ENCODE measurements around the gene PLK3. TPM values are rescaled to one million over a fixed set of nuclear protein-coding genes. Genes with fewer than 3 reads are reported as not detected.
A peak's percentile ranks its signal among the peaks of the same experiment; 100 is the strongest.
"Not testable (repeated sequence)": the region's sequence is repeated elsewhere in the genome, so short reads cannot be mapped to it uniquely, and the experiment has no call there.

PLK3 gene
- 7.5 TPM for total RNA-seq
- long read RNA-seq, partial matches to known transcripts = 2 of 8 reads
- long read RNA-seq, other reads (novel, unspliced or antisense) = 5 of 8 reads

DNA sequence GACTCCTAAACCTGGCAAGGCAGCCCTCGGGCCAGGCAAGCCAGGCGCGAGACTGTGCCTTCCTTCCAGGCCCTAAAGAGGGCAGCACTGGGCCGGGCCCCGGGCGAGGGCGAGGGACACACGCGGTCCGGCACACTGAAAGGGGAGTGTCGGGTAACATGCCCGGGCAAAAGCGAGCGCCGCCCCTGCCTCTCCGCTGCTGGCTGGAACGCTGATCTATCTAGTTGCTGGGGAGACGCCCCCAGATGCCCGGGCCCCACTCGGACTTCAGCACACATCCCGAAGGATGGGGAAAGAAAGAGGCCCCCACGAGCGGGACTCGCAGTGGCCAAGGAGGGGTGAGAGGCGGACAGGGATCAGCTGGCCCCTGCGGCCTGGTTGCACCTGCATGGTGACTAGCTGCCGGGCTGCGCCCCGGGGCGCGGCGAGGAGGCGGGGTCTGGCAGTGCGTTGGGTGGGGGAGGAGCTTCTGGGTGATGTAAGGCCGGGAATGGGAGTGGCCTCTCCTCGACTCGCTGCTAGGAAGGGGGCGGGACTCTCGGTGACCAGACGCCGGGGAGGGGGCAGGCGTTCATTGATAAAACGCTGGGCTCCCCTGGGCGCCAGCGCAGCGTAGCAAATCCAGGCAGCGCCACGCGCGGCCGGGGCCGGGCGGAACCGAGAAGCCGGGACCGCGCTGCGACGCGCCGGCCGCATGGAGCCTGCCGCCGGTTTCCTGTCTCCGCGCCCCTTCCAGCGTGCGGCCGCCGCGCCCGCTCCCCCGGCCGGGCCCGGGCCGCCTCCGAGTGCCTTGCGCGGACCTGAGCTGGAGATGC is at the start of gene PLK3:
TSS of gene PLK3 (plus strand) at position 608 of the 815 bp plus-strand sequence. CDS start at position 695, 87 bp downstream.
- ATAC-seq (peak; percentile 96), DNase-seq (peak; percentile 97)
- intact Hi-C loops (cut with micrococcal nuclease) = no loop called here

DNA sequence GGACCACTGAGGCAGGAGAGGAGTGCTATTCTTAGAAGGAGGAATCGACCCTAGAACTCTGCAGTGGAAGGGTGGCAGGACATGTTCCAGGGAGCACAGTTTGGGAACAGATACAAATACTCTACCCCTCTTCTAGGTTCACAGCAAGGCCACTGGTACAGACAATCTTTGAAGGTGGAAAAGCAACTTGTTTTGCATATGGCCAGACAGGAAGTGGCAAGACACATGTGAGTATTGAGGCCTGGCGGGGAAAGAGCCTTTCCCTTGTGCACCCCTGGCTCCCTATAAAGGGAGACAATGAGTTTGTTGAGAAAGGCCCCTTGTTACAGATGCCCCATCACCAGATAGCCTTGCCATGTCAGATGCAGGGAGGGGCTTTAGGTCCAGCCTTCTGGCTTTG is 42.8 kb upstream of the PLK3 start:
- ATAC-seq (no peak), DNase-seq (no peak)
- intact Hi-C loops (cut with micrococcal nuclease) = no loop called here

GRCh38 chr1:44759077-44759476 is 41.1 kb upstream of the PLK3 start:
- no peak for DNase-seq
- intact Hi-C loops (cut with micrococcal nuclease) = no loop called here
- no peak for ATAC-seq

GRCh38 chr1:44760876-44761275 is 39.3 kb upstream of the PLK3 start:
- ATAC-seq (peak; percentile 80), DNase-seq (no peak)
- intact Hi-C loops (cut with micrococcal nuclease) = no loop called here

GRCh38 chr1:44766421-44766820 is 33.8 kb upstream of the PLK3 start:
- intact Hi-C loops (cut with micrococcal nuclease); DNase-seq; ATAC-seq: not testable (repeated sequence)

GRCh38 chr1:44775078-44775929 is 24.9 kb upstream of the PLK3 start, which contains the start of gene RPS8:
Gene RPS8, plus strand, starts transcription at chr1:44775540. Its CDS starts 57 bp downstream, at chr1:44775597.
- intact Hi-C loops (cut with micrococcal nuclease) = no loop called here
- peak; percentile 92 for DNase-seq

DNA sequence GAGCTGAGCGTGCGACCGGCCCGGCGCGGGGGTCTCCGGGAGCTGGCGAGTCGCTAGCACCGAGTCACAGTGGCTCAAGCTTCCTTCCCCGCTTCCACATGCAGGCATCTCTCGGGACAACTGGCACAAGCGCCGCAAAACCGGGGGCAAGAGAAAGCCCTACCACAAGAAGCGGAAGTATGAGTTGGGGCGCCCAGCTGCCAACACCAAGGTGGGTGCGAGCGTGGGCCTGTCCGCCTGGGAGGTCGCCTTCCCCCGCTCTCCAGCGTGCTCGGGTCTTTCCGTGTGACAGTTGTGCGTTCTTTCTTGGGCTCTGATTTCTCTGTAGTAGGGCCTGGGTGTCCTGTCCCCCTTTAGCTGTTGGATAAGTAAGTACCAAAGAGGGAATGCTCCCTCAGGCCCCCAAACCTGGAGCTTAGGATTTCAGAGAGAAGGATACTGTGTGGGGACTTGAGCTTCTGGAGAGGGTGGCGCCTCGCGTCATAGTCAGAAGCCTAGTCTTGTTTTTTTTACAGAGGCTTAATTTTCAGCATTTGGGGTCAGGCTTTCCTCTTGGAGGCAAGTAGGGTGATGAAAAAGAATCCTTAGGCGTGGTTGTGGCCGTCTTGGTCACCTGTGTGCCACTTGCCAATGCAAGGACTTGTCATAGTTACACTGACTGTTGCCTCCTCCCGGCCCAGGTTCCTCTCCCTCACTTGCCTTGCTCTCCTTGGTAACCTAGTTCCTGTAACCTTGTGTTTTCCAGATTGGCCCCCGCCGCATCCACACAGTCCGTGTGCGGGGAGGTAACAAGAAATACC is 24.0 kb upstream of the PLK3 start:
- DNase-seq (no peak), ATAC-seq (peak; percentile 16)
- intact Hi-C loops (cut with micrococcal nuclease) = no loop called here

More at GRCh38 chr1:44775078-44775929, 24.9 kb upstream of the PLK3 start, which contains the start of gene RPS8:
- ATAC-seq = peak; percentile 94

DNA sequence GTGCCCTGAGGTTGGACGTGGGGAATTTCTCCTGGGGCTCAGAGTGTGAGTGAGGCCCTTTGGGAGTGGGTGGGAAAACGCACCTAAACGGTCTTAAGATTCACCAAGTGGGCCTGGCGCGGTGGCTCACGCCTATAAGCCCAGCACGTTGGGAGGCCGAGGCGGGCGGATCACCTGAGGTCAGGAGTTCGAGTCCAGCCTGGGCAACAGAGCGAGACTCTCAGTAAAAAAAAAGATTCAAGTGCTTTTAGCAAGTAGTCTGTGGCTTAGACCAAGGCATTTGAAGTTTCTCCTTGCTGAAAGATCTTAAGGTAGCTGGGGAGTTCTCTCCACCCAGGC is 23.5 kb upstream of the PLK3 start:
- ATAC-seq (no peak), DNase-seq (no peak)
- intact Hi-C loops (cut with micrococcal nuclease) = no loop called here

GRCh38 chr1:44777547-44777946 is 22.6 kb upstream of the PLK3 start:
- intact Hi-C loops (cut with micrococcal nuclease) = no loop called here
- DNase-seq (no peak), ATAC-seq (no peak)

DNA sequence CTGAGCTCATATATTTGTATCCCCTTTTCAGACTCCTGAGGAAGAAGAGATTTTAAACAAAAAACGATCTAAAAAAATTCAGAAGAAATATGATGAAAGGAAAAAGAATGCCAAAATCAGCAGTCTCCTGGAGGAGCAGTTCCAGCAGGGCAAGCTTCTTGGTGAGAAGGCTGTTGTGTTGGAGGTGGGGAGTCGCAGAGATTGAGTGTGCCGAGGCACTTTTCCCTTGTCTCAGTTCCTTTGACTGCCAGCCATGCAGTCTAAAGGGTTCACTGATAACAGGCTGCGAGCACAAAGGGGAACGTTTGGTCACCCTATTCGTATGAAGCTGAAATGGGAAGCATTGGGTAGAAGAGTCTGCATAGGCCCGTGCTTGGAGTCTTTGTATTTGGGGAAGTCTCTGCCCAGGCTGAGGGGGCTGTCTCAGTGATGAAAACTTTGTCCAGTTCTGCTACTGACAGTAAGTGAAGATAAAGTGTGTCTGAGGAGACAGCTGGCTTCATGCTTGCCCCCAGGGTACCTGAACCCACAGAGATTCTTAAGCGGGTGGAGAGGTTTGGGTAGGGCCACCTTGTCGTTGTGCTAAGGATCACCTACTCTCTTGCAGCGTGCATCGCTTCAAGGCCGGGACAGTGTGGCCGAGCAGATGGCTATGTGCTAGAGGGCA is 22.1 kb upstream of the PLK3 start:
- ATAC-seq (no peak), DNase-seq (no peak)
- intact Hi-C loops (cut with micrococcal nuclease) = no loop called here

- DNase-seq = no peak
- ATAC-seq = no peak
- intact Hi-C loops (cut with micrococcal nuclease) = no loop called here
Measured at GRCh38 chr1:44778705-44779576, 21.2 kb upstream of the PLK3 start.

GRCh38 chr1:44780583-44781121 is 19.5 kb upstream of the PLK3 start:
- DNase-seq (no peak), ATAC-seq (no peak)
- intact Hi-C loops (cut with micrococcal nuclease) = no loop called here

DNA sequence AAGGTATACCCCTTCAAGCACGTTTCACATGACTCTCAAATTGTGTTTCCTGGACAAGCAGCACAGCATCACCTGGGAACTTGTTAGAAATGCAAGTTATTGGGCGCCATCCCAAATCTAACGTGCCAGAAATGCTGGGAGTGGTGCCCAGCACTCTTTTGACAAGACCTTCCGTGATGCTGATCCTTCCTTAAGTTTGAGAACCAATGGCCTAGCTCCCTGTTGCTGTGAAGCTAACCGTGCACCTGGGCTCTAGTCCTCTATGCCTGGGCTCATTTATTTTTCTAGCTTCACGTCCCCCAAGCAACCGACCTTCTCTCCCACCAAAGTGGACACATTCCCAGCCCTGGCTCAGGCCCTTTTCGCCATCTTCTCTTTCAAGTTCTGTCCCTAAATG is 16.5 kb upstream of the PLK3 start:
- ATAC-seq = no peak
- intact Hi-C loops (cut with micrococcal nuclease) = no loop called here
- DNase-seq = no peak

- DNase-seq (peak; percentile 60), ATAC-seq (peak; percentile 32)
- intact Hi-C loops (cut with micrococcal nuclease) = no loop called here
Measured at GRCh38 chr1:44784094-44785028, 15.8 kb upstream of the PLK3 start.

DNA sequence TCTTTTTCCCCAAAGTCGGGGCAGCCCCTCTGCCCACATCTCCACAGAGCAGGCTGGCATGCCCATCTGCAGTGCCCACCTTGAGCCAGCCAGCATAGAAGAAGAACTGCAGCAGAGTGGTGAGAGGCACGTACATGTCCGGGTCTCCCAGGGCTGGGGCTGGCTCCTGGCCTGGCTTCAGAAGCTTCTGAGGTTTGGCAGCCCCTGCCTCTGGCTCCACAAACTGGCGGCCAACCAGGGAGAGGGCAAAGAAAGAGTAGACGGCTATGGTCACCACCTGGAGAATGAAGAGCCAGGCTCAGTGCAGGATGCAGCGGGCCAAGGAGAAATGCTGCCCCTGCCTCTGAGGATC is 15.2 kb upstream of the PLK3 start:
- ATAC-seq (no peak), DNase-seq (no peak)
- intact Hi-C loops (cut with micrococcal nuclease) = no loop called here

- ATAC-seq = no peak
- DNase-seq = no peak
- intact Hi-C loops (cut with micrococcal nuclease) = no loop called here
Measured at GRCh38 chr1:44785501-44786137, 14.6 kb upstream of the PLK3 start.
